HG03521 (cell line): ENCODE measurements around the gene NUP58.

Experiments
- ATAC-seq: cut with Tn5 transposase; IDR thresholded peaks from one replicate; pipeline ENCODE4 v1.9.1; 2021; ENCODE audit warnings: mild to moderate bottlenecking, moderate library complexity; ENCODE audit not compliant: unreplicated experiment

NUP58 gene

GRCh38 chr13:25301347-25302113 lies at the start of gene NUP58:
TSS of gene NUP58 (plus strand) at chr13:25301625. CDS start at chr13:25301774, 149 bp downstream.
- peak; percentile 99 for ATAC-seq

GRCh38 chr13:25252225-25252624 lies 49.2 kb upstream of the NUP58 start:
- no peak for ATAC-seq

- no peak for ATAC-seq
Observed at GRCh38 chr13:25252752-25253151, 48.7 kb upstream of the NUP58 start.

GRCh38 chr13:25253702-25254101 lies 47.7 kb upstream of the NUP58 start:
- ATAC-seq: no peak

- ATAC-seq: no peak
Observed at GRCh38 chr13:25262261-25262660, 39.2 kb upstream of the NUP58 start.

- ATAC-seq: no peak
Observed at GRCh38 chr13:25266706-25267105, 34.7 kb upstream of the NUP58 start.

GRCh38 chr13:25267715-25268114 lies 33.7 kb upstream of the NUP58 start:
- ATAC-seq: no peak

- no peak for ATAC-seq
Observed at GRCh38 chr13:25268561-25268960, 32.9 kb upstream of the NUP58 start.

- no peak for ATAC-seq
Observed at GRCh38 chr13:25276748-25277147, 24.7 kb upstream of the NUP58 start.

GRCh38 chr13:25280396-25280795 lies 21.0 kb upstream of the NUP58 start:
- ATAC-seq: no peak

GRCh38 chr13:25281193-25281934 lies 20.1 kb upstream of the NUP58 start:
- ATAC-seq: no peak

- ATAC-seq: no peak
Observed at GRCh38 chr13:25281935-25282332, 19.5 kb upstream of the NUP58 start.

GRCh38 chr13:25286308-25286968 lies 15.0 kb upstream of the NUP58 start:
- ATAC-seq: peak; percentile 5

- peak; percentile 99 for ATAC-seq
Observed at GRCh38 chr13:25286969-25287961, 14.2 kb upstream of the NUP58 start, which contains the start of gene MTMR6. TSS of gene MTMR6 (minus strand) at chr13:25287488. CDS start at chr13:25287247, 241 bp downstream.

GRCh38 chr13:25288966-25289365 lies 12.5 kb upstream of the NUP58 start:
- ATAC-seq: no peak

GRCh38 chr13:25291691-25292090 lies 9.7 kb upstream of the NUP58 start:
- ATAC-seq: no peak

GRCh38 chr13:25292301-25292700 lies 9.1 kb upstream of the NUP58 start:
- ATAC-seq: no peak

- no peak for ATAC-seq
Observed at GRCh38 chr13:25295228-25295627, 6.2 kb upstream of the NUP58 start.

GRCh38 chr13:25295701-25296100 lies 5.7 kb upstream of the NUP58 start:
- ATAC-seq: no peak

- ATAC-seq: peak; percentile 19
Observed at GRCh38 chr13:25300861-25301346, 521 bp upstream of the NUP58 start.
